Panc1 (cell line): ENCODE results near the gene MICALL2.

Experiments used
- CTCF ChIP-seq: fragments of 450-650 bp; IDR thresholded peaks from 2 replicates; pipeline ENCODE4 v1.5.1; 2017; ENCODE audit warnings: mild to moderate bottlenecking
- POLR2AphosphoS5 ChIP-seq: IDR thresholded peaks from 2 replicates; pipeline ENCODE4 v1.6.1; 2012; ENCODE audit warnings: mild to moderate bottlenecking, low read depth, low read length, moderate library complexity
- REST ChIP-seq, 2 experiments: IDR thresholded peaks; 2 replicates each; pipeline ENCODE4 v1.6.1; 2011 to 2012; ENCODE audit warnings: low read depth in 2 of 2, control low read depth in 1 of 2, low read length in 1 of 2, mild to moderate bottlenecking in 1 of 2, moderate library complexity in 1 of 2; ENCODE audit not compliant: insufficient read depth in 1 of 2
- SIN3A ChIP-seq: IDR thresholded peaks from 2 replicates; pipeline ENCODE4 v1.6.1; 2012; ENCODE audit warnings: low read depth, mild to moderate bottlenecking, low read length, moderate library complexity, borderline replicate concordance; ENCODE audit not compliant: insufficient read depth
- TCF7L2 ChIP-seq: IDR thresholded peaks from 2 replicates; pipeline ENCODE4 v1.6.1; 2011; ENCODE audit warnings: mild to moderate bottlenecking, low read depth, low read length, inconsistent platforms

GRCh38 chr7:1444925-1445322, 14.3 kb downstream of the MICALL2 start:
- TF ChIP-seq CTCF, result no peak
- TF ChIP-seq POLR2AphosphoS5, result no peak
- TF ChIP-seq REST (IDR thresholded peaks at IDR 0.05; ENCODE audit: insufficient read depth in 1 of 2, low read depth in 2 of 2, low read length in 1 of 2), result no peak
- TF ChIP-seq TCF7L2, result no peak
- TF ChIP-seq SIN3A, result no peak
